DMS153 (cell line): Measurements from ENCODE around the gene KCNAB2.

ENCODE experiments used
- DNase-seq: peaks from one replicate; lab custom pipeline; 2025; lab: John Stamatoyannopoulos, UW

Gene KCNAB2

DNA sequence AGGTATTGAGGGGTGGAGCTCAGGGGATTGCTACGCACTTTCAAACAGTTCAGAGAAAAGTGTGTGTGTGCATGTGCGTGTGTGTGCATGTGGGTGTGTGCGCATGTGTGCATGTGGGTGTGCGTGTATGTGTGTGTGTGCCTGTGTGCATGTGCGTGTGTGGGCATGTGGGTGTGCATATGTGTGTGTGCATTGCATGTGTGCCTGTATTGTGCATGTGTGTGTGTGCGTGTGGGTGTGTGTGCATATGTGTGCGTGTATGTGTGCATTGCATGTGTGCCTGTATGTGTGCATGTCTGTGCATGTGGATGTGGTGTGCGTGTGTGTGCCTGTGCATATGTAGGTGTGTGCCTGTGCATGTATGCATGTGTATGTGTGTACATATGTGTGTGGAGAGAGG is 12.6 kb upstream of the KCNAB2 start:
- DNase-seq, result no peak

DNA sequence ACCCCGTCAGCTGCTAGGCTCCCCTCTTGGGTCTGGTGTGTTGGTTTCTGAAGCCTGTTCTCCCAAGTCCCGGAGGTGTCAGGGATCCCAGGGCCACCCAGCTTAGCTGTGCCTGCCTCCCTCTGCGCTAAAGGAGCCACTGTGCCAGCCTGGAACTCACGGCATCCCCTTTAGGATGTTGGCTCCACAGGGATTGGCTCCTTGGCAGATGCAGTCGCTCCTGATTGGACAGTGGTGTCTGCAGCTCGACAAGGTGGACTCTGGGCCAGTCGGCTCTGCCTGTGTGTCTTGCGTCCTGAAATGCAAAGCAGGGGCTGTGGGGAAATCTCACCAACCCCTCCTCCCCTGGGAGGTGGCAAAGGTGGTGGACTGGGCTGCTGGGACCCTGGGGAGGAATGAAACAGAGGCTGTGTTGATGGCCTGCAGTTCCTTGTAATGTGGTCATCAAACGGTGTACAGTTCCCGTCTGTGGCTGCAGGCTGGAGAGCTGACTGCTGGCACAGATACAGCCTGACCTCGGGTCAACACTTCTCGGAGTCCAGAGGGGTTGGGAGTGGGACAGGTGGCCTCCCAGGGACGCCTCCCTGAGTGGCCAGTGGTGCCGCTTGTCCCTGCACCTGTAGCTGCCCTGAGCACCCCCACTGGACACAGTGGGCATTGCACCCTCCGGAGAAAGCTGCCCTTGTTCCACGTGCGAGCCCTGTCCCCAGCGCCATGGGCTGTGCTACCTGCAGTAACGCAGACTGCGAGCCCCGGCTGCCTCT is 11.5 kb upstream of the KCNAB2 start:
- DNase-seq, result peak; percentile 18

DNA sequence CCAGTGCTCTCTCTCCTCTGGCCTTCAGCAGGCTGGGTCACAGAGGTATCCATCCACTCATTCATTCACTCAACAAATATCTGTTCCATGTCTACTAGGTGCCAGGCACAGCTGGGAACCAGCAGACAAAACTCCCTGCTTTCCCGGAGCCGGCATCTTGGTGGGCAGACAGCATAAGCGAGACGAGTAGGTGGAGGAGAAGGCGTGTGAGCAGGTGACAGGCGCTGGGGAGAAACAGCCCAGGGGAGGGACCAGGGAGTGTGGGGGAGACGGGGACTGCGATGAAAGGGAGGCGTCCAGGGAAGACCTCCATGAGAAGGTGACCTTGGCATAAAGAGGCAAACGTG is 11.0 kb upstream of the KCNAB2 start:
- DNase-seq, result no peak

DNA sequence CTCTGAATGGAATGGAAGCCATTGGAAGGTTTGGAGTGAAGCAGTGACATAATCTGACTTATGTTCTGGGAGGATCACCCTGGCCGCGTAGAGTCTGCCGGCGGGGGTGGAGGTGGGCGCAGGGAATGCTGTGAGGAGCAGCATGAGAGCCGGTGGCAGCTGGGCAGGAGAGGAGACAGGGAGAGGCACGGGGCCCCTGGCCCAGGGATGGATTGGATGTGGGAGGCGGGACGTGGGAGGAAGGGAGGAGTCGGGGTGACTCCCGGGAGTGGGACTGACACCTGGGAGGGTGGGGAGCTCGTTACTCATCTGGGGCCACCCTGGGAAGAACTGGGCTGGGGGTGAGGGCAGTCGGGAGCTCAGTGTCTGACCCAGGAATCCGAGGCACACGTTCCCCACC is 10.4 kb upstream of the KCNAB2 start:
- DNase-seq, result no peak

DNA sequence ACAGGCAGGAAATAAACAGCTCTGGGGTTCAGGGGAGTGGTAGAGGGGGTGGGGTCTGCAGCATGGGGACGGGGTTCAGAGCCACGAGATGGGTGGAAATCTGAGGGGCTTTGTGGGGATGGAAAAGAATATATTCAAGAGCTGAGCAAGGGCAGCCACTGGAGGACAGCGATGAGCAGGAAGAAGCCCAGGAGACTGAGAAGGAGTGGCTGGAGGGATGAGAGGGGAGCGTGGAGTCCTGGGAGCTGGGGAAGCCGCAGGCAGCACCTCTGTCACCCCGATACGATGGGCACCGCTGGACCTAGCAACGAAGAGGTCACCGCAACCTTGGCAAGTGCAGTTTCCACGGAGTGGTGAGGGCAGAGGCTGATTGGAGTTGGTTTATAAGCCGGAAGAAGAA is 10.0 kb upstream of the KCNAB2 start:
- DNase-seq, result no peak

DNA sequence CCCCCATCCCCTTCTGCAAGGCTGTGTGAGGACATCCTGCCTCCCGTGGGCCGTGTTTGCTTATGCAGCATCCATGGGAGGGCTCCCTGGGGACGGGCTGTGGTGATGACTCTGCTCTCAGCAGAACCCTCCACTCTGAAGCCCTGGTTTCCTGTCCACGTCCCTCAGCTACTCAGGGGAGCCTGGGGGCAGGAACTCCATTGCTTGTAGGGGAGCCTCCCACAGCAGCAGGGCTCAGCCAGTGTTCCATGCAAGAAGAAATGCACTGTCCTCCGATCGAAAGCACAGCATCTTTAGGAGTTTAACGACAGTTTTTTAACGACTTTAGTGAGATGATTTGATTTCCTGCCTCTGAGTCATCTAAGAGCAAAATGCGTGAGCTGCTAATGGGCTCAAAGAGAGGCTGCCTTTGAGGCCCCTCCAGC is 8.3 kb upstream of the KCNAB2 start:
- DNase-seq, result peak; percentile 72

DNA sequence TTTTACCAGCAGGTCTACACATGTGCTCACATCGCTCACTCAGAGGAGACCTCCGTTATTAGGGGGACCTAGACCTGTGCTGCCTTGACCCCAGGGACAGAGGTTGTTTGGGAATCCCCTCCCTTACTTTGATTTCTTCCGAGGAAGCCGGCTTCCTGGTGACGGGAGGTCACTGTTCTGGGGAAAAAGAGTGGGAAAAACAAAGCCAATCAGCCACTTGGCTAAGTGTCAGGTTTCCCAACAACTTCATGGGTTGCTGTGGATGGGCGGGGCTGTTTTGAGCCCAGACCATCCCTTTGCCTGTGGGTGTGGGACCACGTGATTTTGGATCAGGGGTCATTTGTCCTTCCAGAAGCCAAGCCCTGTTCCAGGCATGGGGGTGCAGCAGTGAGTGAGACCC is 7.1 kb upstream of the KCNAB2 start:
- no peak for DNase-seq

DNA sequence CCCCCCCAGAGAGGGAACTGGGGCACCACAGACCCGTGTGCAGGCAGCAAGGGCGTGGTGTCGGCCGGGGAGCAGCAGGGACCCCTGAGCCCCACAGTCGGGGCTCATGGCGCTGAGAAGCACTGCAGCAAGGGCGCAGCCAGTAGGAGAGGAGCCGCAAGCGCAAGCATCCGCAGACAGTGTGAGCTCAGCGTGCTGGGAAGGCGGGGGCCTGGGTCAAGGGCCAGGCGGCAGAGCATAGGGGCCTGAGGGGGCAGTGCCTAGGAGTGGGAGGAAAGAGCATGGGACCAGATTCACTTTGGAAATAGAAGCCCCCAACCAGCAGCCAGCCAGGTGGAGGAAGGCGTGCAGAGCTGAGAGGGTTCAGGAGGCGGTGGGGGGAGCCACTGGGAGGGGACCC is 6.7 kb upstream of the KCNAB2 start:
- DNase-seq, result no peak

DNA sequence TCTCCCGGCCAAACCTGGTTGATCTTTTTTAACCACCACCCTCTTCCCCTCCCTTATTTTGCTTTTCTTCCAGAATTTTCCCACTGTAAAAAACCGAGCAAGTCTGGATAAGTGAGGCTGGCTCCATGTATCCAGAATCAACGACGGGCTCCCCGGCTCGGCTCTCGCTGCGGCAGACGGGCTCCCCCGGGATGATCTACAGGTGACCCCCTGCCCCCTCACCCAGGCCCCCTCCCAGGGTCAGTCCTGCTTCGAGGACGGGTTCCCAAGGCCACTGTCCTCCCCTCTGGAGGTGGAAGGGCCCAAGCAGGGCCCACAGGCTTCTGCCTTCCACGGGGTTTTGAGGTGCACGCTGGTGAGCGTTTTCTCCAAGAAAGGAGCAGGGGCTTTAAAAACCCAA is 5.2 kb upstream of the KCNAB2 start:
- no peak for DNase-seq

DNA sequence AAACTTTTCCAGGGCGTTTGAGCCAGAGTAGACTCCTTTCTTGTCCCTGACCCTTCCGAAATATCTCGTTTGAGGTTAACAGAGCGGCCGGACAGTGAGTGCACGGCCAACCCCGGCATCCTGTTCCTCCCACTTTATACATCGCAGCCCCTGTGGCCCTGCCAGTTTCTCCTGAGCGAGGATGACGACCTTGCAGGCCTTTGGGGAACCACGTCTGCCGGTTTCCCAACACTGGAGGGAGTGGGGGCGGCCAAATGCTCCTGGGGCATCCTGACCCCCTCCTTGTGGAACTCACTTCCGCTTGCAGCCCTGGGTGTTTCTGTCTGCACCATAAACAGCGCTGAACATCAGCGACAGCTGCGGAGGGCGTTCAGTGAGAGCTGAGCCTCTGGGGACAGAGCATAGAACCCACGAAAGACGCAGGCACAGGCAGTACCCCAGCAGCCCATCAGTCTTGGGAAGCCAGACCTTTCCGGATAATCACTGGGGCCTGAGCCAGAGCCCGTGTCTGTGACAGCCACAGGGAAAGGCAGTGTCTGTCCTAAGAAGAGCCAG is 4.8 kb upstream of the KCNAB2 start:
- no peak for DNase-seq

DNA sequence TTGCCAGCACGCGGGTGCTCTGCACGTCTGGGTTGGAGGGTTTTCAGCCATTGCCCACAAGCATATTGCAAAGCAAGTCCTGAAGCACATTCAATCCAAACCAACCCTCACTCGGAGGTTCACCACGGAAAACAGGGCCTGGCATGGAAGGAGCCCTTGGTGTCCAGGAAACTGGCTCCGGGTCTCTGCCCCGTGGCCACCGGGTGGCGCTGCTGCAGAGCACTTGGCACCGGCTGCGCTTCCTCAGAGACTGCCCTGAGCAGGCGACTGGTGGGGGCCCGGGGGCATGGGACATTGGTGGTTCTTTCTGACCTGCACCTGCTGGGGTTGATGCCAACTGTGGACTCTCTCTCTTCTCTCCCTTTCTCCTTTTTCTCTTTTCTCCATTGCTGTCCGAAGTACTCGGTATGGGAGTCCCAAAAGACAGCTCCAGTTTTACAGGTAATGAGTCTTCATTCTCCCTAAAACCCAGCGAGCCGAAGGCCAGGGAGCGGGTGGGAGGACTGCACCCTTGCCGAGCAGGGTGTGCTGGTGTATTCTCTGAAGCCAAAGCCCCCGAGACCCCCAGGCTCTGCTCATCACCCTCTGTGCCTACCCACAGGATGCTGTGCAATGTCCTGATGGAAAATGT is 4.1 kb upstream of the KCNAB2 start:
- no peak for DNase-seq

DNA sequence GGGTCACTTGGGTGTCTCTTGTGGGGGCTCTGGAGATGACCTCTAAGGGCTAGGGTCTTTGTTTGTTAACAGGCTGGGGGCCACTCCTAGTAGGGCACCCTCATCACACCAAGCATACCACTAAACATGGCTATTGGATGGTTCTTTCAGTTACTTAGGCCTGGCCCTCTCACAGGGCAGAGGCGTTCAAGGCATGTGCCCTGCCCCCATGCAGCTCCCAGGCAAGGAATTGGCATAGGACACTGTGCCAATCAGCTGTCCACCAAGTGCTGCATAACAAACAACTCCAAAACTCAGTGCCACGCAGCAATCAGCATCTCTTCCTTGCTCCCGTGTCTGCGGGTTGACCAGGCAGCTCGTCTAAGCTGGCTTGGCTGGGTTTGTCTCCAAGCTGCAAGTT is 2.1 kb upstream of the KCNAB2 start:
- DNase-seq, result no peak

DNA sequence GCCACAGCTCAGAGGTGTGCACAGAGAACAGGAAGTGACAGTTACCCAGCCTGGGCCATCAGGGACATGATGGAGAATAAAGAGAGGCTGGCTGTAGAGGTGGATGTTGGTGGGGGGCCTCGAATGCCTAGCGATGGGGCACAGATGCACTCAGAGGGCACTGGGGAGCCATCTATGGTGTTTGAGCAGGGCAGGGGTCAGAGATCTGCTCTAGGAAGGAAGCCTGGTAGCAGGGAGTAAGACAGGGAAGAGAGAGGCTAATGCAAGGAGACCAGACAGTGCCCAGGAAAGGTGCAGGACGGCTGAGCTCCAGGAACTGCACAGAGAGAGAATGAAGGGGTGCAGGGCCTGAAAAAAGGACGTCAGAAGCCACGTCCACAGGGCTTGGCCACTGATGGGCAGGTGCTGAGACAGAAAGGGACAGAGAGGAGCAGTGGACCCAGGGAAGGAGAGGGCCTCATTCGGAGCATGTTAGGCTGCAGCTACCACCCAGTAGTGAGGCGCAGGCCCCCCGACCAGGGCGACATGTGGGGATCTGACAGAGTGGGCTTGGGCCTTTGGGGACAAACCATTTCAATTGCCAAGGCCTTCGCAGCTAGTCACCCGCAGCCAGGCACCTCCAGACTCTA is 1.1 kb upstream of the KCNAB2 start:
- DNase-seq, result no peak

DNA sequence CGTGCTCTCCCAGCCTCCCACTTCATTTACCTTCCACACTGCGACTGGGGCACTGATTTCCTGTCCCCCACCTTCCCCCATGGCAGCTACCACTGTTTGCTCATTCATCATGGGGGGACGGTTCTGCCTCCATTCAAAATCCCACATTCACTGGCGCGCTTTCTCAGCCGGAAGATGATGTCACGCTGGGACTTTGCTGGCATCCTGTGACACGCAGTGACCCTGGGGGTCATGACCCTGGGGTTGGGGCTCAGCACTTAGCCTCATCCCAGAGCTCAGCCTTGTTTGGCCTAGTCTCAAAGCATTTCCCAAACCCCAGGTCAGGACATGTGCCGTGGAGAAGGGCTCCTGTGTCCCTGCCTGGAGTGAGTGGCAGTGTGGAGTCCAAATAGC is 582 bp upstream of the KCNAB2 start:
- no peak for DNase-seq

DNA sequence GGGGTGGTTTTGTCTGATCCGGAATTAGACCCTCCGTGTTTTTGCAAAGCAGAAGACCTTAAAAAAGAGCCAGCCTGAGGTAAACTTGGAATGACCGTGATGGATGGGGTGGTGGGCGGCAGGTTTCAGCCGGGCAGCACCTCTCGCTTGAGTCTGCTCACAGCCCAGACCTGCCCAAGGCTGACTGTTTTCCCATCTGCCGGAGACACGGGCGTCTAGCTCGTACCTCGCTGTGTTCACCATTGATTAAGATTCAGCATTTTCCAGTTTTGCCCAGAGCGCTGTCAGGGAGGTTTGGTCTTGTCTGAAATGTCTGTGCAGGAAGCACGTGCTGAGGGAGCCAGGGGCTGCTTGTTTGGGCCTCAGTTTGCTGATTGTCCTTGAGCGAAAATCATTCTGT is 591 bp downstream of the KCNAB2 start:
- DNase-seq, result no peak

DNA sequence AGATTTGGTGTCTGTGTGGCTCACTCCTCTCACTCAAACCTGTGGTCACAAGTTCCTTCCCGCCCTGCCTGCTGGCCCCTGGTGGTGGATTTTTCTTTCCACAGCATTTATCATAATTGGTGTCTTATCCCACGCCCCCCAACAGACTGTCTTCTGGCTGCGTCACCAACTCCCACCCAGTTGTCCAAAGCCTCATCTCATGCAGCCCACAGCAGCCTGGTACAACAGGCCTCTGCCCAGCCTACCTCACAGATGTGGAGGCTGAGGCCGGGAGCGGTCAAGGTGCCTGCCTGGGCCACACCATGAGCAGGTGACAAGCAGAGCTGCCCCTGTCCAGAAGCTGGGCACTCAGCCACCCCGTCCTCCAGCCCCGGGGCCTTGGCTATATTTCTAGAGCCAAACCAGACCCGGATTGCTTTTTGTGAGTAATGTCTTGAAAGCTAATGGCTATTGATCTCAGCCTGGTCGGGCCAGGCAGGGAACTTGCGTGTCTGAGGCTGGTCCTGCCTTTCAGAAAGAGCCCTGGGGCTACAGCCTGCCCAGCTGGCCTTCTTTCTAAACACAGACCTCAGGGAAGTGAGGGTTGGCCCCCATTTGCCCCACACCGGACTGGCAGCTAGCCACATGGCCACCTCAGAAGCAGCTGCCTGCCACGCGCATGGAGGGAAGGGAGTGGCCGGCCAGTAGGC is 2.6 kb downstream of the KCNAB2 start:
- peak; percentile 8 for DNase-seq

DNA sequence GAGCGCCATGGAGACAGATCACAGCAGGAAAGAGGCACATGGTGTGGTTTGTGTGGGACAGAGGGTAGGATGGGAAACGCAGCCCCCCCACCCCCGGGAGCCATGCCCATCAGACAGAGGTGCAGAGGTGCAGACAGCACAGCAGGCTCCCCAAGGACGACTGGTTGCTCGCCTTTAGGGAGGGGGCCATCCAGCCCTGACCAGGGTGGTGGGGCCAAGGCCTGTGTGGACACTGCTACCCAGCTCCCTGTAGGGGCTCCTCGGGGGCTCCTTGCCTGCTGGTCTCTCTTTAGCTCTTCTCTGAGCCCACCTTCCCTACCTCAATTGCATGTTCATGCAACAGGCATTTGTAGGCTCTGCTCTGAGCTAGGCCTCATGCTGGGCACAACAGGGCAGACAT is 3.7 kb downstream of the KCNAB2 start:
- DNase-seq, result no peak

DNA sequence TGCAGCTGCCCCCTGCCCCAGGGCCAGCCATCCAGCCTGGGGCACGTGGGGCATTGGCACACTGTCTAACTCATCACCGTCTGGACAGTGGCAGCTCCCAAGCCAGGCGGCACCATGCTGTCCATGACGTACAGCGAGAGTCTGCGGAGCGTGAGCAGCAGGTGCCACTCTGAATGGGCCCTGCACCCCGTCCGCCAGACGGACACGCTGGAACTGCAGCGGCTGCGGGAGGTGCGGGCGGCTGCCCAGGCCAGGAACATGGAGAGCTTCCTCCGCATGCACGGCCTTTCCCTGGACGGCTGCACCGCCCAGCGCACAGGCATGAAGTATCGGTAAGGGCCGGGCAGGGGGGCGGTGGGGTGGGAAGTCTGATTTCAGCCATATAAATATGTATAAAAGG is 5.7 kb downstream of the KCNAB2 start:
- no peak for DNase-seq

DNA sequence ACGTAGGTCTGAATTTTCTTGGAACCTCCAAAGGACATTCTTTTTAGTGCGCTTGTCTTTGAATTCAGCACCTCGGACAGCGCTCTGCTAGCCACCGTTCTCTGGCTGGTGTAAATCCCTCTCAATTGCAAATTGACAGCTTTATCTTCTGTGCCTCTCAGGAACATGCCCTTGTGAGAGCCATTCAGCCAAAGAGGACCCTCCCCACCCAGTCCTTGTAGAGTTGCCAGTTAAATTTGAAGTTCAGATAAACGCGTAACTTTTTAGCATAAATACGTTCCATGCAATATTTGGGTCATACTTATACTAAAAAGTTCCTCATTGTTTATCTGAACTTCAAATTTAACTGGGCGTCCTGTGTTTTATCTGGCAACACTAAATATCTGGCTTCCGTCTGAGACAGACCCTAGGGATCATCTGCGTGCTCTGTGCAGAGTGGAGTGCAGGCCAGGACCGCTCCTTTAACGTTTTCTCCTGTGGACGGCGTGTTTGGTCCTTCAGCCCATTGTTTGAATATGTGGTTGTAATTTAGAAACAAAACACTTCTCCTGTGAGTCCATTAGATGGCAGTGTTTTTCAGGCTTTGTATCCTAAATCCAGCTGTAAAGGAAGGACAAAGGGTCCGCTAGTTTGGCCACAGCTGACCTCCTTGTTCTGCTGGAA is 7.0 kb downstream of the KCNAB2 start:
- peak; percentile 60 for DNase-seq

DNA sequence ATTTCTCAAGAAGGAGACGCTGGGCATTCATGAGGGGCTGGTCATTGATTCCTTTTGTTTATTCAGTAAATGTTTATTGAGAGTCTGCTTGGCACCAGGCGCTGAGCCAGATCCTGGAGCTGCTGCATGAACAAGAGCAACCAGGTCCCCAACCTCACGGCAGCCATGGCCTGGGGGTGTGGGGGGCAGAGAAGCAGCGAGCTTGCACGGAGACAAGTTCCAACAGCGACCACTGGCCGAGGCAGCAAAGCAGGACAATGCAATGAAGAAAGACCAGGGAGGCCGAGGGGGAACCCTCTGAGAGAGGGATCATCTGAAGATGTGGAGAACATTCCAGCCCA is 7.5 kb downstream of the KCNAB2 start:
- no peak for DNase-seq

DNA sequence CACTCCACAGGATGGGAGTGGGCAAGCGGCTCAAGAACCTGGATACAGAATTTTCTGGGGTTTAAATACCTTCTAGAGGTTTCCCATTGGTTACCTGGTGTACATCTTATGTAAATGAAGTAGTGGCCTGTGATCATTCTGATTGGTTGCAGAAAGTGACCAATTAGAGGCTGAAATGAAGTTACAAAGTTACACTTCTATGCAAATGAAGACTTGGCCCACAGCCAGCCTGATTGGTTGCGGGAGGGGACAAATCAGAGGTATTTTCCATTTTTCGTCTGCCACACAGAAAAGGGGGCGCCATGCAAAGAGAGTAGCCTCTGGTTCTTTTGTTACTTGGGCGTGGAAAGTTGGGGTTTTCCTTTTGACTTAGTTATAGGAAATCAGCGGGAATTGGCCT is 8.9 kb downstream of the KCNAB2 start:
- no peak for DNase-seq

DNA sequence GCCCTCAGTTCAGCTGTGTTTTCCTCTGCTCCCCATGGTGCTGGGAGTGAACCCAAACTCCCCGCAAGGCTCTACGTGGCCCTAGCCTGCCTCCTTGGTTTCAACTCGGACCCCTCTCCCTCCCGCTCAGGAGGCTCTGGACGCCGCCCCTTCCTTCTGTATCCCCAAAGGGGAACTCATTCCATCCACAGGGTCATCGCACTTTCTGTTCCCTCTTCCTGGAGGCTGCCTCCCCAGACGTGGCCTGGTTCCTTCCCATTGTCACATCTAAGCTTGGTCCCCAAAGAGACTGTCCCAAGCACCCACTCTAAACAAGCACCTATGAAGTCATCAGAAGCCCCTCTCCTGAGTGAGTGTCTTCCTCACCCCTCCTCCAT is 10.9 kb downstream of the KCNAB2 start:
- no peak for DNase-seq
